HG03469 (cell line): Measurements from ENCODE around the gene IGF2BP2.
"Not testable (repeated sequence)": the region's sequence is repeated elsewhere in the genome, so short reads cannot be mapped to it uniquely, and the experiment has no call there.

ENCODE experiments used
- ATAC-seq: cut with Tn5 transposase; IDR thresholded peaks from one replicate; pipeline ENCODE4 v1.9.1; 2021; ENCODE audit warnings: mild to moderate bottlenecking, moderate library complexity, moderate number of reproducible peaks; ENCODE audit not compliant: unreplicated experiment

The IGF2BP2 gene

GRCh38 chr3:185807445-185808068 is 17.3 kb downstream of the IGF2BP2 start:
- no peak for ATAC-seq

- not testable (repeated sequence) for ATAC-seq
Observed at GRCh38 chr3:185798831-185799110, 26.1 kb downstream of the IGF2BP2 start.

DNA sequence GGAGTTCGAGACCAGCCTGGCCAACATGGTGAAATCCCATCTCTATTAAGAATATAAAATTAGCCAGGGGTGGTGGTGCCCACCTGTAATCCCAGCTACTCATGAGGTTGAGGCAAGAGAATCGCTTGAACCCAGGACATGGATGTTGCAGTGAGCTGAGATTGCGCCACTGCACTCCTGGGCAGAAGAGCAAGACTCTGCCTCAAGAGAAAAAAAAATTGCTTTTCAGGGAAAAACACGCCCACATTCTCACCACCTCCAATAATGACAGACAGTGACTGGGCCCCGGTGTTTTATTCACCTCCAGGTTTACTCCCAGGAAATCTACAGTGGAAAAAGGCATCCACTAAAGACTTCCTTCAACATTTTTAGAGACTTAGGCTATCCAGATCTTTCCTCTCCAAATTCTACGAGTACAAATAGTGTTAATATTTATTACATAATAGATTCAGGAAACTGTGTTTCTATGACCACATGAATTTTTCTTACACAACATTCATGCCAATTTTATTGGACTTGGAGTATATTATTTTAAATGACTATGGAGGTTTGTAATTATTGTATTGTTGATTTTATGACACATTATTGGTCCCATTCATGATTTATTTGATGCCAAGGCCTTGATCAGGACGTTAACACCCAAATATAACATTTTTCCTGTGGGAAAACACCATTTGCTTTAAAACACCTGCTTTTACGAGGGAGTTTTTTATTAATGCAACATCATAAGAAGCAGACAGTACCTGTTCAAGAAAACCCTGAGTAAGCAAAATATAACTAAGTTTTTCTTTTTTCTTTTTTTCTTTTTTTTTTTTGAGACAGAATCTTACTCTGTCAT is 26.6 kb downstream of the IGF2BP2 start:
- ATAC-seq, result no peak

DNA sequence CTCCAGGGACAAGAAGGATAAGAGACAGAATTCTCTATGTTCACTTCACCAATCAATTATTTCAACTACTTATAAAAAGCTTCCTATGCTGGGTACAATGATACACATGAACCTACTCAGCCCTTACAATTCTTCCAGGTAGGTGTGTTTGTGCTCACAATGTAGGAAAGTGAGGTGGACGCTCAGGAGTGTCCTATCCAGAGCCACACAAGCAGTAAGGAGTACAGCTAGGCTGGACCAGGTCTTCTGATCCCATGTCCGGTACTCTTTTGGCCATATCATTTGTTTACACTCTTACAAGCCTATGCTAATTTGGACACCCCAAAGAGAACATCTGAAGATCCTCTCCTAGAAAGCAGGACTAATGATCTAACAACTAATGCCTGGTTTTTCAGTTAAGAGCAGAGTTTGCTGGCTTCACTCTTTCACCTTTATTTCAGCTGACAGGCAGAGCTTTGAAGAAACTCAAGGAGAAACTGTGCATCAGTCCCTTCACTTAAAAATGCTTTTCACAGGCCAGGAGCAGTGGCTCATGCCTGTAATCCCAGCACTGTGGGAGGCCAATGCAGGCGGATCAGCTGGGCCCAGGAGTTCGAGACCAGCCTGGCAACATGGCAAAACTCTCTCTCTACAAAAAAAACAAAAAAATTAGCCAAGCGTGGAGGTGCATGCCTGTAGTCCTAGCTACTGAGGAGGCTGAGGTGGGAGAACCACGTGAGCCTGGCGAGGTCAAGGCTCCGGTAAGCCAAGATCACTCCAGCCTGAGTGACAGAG is 27.5 kb downstream of the IGF2BP2 start:
- ATAC-seq, result no peak

DNA sequence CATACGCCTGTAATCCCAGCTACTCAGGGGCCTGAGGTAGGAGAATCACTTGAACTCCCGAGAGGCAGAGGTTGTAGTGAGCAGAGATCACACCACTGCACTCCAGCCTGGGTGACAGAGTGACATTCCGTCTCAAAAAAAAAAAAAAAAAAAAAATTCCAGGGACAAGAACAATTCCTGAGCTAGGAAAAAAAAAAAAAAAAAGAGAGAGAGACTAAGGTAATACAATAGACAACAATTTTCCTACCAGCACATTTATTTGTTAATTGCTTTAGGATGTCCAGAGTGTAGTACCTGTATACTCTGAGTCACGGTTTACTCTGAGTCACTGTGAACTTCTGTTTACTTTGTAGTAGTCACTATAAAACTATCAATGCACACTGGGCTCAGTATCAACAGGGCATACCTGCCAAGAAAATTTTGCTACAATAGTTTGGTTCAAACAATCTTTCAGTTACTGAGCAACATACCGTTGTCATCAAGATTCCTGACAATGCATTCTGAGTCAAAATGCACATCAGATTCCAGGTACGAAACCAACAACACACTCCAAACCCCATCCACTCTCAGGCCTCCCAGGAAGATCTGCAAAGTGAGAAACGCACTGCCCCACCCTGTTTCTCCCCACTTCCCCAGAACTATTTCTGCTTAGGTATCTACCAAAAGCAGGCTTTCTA is 28.3 kb downstream of the IGF2BP2 start:
- no peak for ATAC-seq

DNA sequence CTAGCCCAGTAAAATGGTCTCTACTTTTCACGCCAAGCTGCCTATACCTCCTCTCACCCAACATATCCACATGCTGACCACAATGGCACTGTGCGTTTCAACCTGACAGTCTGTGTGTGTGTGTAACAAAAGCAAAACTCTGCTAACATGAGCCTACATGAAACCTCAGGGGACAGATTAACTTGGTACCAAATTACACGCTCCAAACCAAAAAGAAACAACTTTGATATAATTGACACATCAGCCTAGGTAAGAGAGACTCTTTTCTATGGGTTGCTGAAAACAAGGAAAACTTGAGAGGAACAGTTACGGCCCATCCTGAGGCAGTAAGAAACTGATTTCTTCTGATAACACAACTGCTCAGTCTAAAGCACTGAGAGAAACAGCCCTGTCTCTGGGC is 31.5 kb downstream of the IGF2BP2 start:
- no peak for ATAC-seq

DNA sequence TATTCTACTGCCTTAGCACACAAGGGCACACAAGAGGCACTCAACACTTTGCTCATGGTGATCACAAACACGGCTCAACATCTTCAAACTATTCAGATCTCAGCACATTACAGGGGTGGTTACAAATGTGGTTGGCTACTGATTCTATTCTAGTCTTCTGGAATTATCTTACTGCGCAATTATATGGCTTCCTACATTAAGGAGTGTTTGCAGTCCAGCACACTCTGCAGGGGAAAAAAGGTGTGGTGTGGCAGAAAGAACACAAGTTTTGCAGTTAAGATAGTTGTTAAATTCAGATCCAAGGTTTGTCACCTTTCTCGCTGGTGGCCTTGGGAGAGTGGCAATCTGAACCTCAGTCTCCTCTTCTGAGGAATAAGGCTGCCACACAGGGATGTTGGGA is 31.9 kb downstream of the IGF2BP2 start:
- ATAC-seq, result no peak

GRCh38 chr3:185789891-185790830 is 34.7 kb downstream of the IGF2BP2 start:
- ATAC-seq, result no peak

DNA sequence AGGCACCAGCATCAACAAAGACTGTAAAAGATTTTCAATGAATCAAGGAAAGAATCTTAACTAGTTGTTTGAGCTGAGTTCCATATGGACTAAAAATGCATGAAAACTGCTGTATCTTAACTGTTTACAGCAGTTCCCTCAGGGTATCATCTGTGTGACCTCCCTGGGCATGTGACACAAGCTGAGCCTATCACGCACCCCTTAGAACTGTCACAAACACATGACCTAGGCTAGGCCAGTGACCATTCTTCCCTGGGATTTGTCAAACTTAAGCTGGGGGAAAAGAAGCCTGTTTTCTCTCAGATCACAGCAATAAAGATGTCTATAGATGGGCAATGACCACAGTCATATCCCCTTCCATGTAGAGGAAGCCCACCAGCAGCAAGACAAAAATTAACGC is 35.7 kb downstream of the IGF2BP2 start:
- ATAC-seq, result no peak

DNA sequence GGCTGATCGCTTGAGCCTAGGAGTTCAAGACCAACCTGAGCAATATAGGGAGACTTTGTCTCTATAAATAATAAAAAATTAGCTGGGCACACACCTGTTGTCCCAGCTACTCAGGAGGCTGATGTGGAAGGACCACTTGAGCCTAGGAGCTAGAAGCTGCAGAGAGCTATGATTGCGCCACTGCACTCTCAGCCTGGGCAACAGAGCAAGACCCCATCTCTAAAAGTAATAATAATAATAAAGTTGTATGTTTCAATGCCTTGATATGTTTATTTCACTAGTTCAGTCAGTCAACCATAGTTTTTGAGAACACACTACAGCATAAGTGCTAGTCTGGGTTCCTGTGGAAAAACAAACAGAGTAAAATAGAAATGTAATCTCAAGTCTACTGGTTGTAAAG is 36.5 kb downstream of the IGF2BP2 start:
- ATAC-seq, result no peak

GRCh38 chr3:185786956-185787877 is 37.6 kb downstream of the IGF2BP2 start:
- no peak for ATAC-seq

DNA sequence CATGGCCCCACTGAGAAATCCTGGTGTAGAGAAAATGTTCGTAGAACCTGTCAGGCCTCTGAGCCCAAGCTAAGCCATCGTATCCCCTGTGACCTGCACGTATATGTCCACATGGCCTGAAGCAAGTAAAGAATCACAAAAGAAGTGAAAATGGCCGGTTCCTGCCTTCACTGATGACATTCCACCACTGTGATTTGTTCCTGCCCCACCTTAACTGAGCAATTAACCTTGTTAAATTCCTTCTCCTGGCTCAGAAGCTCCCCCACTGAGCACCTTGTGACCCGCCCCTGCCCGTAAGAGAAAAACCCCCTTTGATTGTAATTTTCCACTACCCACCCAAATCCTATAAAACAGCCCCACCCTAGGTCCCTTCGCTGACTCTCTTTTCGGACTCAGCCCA is 38.6 kb downstream of the IGF2BP2 start:
- not testable (repeated sequence) for ATAC-seq

- no peak for ATAC-seq
Observed at GRCh38 chr3:185784317-185784716, 40.5 kb downstream of the IGF2BP2 start.

DNA sequence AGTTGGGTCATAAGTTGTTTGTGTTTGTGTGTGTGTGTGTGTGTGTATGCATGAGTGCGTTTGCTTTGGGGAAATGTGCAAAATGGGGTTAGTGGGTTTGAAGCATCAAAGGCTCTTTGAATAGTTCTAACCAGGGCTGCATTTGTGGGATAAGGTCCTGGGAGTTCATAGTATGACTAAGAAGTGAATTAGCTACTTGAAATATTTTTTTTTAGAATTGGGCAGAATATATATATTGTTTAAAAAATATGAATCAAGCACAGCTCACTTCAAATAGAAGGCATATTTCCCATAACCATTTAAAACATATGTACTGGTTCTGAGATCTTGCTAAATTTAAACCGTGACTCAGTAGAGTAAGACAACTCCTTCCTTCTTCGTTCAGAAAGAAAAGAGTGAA is 43.1 kb downstream of the IGF2BP2 start:
- ATAC-seq, result no peak

GRCh38 chr3:185779461-185779860 is 45.4 kb downstream of the IGF2BP2 start:
- no peak for ATAC-seq

DNA sequence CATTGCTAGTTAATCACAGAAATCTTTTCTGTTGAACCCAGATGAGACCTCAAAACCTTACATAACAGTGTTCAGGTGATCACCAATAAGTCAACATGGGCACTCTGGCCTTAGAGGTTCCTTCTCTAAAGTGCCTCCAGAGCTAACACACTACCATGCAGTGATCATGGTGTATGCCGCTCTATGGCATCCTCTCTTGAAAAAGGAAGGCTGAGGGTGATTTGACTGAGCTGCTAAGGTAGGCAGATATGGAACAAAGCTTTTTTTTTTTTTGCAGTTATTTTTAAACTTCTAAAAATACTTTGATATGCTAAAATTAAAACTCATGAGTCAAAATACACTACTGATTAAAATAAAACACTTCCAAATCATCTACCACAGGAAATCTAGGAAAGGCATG is 46.0 kb downstream of the IGF2BP2 start:
- no peak for ATAC-seq

- ATAC-seq, result no peak
Observed at GRCh38 chr3:185778094-185778493, 46.7 kb downstream of the IGF2BP2 start.

- no peak for ATAC-seq
Observed at GRCh38 chr3:185770109-185770508, 54.7 kb downstream of the IGF2BP2 start.

DNA sequence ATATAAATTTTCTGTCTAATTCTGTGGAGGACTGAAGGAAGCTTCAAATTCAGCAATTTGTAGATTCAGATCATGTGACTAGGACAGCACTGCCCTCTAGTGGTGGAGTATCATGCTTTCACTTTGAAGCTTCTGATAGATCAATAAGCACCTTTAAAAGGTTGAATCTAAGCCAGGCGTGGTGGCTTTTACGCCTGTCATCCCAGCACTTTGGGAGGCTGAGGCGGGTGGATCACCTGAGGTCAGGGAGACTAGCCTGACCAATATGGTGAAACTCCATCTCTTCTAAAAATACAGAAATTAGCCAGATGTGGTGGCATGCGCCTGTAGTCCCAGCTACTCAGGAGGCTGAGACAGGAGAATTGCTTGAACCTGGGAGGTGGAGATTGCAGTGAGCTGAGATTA is 56.3 kb downstream of the IGF2BP2 start:
- not testable (repeated sequence) for ATAC-seq
